GM21619 (cell line): Measurements from ENCODE around the gene AGFG2.
A peak's percentile ranks its signal among the peaks of the same experiment; 100 is the strongest.

Experiments
- ATAC-seq: cut with Tn5 transposase; IDR thresholded peaks from one replicate; pipeline ENCODE4 v1.9.1; 2021; ENCODE audit not compliant: unreplicated experiment

The AGFG2 gene

GRCh38 chr7:100583132-100584053 is 44.4 kb downstream of the AGFG2 start:
- ATAC-seq = no peak

GRCh38 chr7:100584054-100584682 is 45.2 kb downstream of the AGFG2 start:
- no peak for ATAC-seq

- no peak for ATAC-seq
These were observed 45.9 kb downstream of the AGFG2 start for GRCh38 chr7:100584683-100585510.

- ATAC-seq = no peak
These were observed 46.7 kb downstream of the AGFG2 start, which contains the start of gene LRCH4 for GRCh38 chr7:100585511-100586265. LRCH4 (minus strand) TSS chr7:100586129; CDS start chr7:100586100, 29 bp downstream.

- ATAC-seq = peak; percentile 79
These were observed 47.4 kb downstream of the AGFG2 start, which contains the start of gene FBXO24 for GRCh38 chr7:100586266-100587025. FBXO24 (plus strand) TSS chr7:100586328; CDS start chr7:100586626, 298 bp downstream.

GRCh38 chr7:100588438-100588837 is 49.4 kb downstream of the AGFG2 start:
- no peak for ATAC-seq

GRCh38 chr7:100589341-100589947 is 50.4 kb downstream of the AGFG2 start:
- no peak for ATAC-seq

GRCh38 chr7:100590077-100590737 is 51.2 kb downstream of the AGFG2 start:
- ATAC-seq = no peak

- no peak for ATAC-seq
These were observed 52.6 kb downstream of the AGFG2 start for GRCh38 chr7:100591596-100591995.

- ATAC-seq = no peak
These were observed 56.2 kb downstream of the AGFG2 start for GRCh38 chr7:100595188-100595587.

GRCh38 chr7:100598425-100598824 is 59.4 kb downstream of the AGFG2 start:
- ATAC-seq = no peak

- ATAC-seq = no peak
These were observed 61.1 kb downstream of the AGFG2 start for GRCh38 chr7:100599911-100600729.

GRCh38 chr7:100600730-100601038 is 61.7 kb downstream of the AGFG2 start:
- ATAC-seq = no peak

GRCh38 chr7:100602889-100603725 is 64.1 kb downstream of the AGFG2 start:
- no peak for ATAC-seq

GRCh38 chr7:100603726-100604027 is 64.7 kb downstream of the AGFG2 start:
- ATAC-seq = peak; percentile 24

GRCh38 chr7:100604028-100604975 is 65.3 kb downstream of the AGFG2 start:
- peak; percentile 51 for ATAC-seq
